Esophagus squamous epithelium (tissue), 5 donors: ENCODE measurements around the gene YTHDF2. TPM values are rescaled to one million over a fixed set of nuclear protein-coding genes. Genes with fewer than 3 reads are reported as not detected.

Experiments
- DNase-seq: peaks from one replicate; lab custom pipeline; 2025; lab: John Stamatoyannopoulos, UW
- H3K27ac ChIP-seq, 4 donors: fragments of 200-600 bp; sonication (generic); one replicate each; pipeline ENCODE4 v1.5.1; 2016 to 2019; ENCODE audit warnings: mild to moderate bottlenecking in 1 of 4
- H3K27me3 ChIP-seq, 4 donors: fragments of 200-600 bp; sonication (generic); 1 replicate in 3 of 4; 2 replicates in 1 of 4; pipeline versions ENCODE4 v1.5.1 to v1.6.0; 2017 to 2021; ENCODE audit warnings: antibody characterized with exemption in 1 of 4
- H3K36me3 ChIP-seq, 3 donors: fragments of 200-600 bp; sonication (generic); one replicate each; pipeline ENCODE4 v1.5.1; 2016 to 2019
- H3K4me1 ChIP-seq, 3 donors: fragments of 200-600 bp; sonication (generic); one replicate each; pipeline ENCODE4 v1.5.1; 2017 to 2019
- H3K4me3 ChIP-seq, 4 donors: fragments of 200-600 bp; sonication (generic); 1 replicate in 3 of 4; 2 replicates in 1 of 4; pipeline ENCODE4 v1.5.1; 2016 to 2019; ENCODE audit warnings: mild to moderate bottlenecking in 2 of 4, moderate library complexity in 1 of 4
- H3K9me3 ChIP-seq, 3 donors: fragments of 200-600 bp; sonication (generic); one replicate each; pipeline ENCODE4 v1.5.1; 2016 to 2019
- POLR2A ChIP-seq, 4 donors: fragments of 450-650 bp; IDR thresholded peaks; one replicate each; pipeline ENCODE4 v1.6.1; 2017; ENCODE audit warnings: antibody characterized with exemption in 4 of 4, mild to moderate bottlenecking in 4 of 4, moderate library complexity in 3 of 4
- WGBS, 2 donors: methylation state at CpG; one replicate each; pipeline ENCODE4 v1.1.5; 2018; 5-methylcytosine and 5-hydroxymethylcytosine counted together
- intact Hi-C: fragments of 100-400 bp; cut with DNase I; formaldehyde crosslinking; loops from one replicate; pipeline ENCODE4 v1.15.0; 2022
- total RNA-seq, 4 donors: library from RNA; depleted of rRNA; stranded (reverse); fragments of >200 nt; gene quantifications; one replicate each; pipeline ENCODE4 v1.1.0, GENCODE V29; 2016
- TF ChIP-seq, protein P1 (sequence below), 6 experiments: fragments of 450-650 bp in 4 of 6; fragments of 200-600 bp in 2 of 6; sonication (generic) in 2 of 6; IDR thresholded peaks; one replicate each; pipeline ENCODE4 v1.5.1; 2016 to 2019; ENCODE audit warnings: antibody characterized with exemption in 6 of 6, mild to moderate bottlenecking in 4 of 6, moderate library complexity in 4 of 6
- donor health status: DM: yes; HTN: yes; CAD: no.

YTHDF2 gene
- total RNA-seq, 4 donors from 2014 or later, result 55.0 to 66.2 (median 60.7) TPM

DNA sequence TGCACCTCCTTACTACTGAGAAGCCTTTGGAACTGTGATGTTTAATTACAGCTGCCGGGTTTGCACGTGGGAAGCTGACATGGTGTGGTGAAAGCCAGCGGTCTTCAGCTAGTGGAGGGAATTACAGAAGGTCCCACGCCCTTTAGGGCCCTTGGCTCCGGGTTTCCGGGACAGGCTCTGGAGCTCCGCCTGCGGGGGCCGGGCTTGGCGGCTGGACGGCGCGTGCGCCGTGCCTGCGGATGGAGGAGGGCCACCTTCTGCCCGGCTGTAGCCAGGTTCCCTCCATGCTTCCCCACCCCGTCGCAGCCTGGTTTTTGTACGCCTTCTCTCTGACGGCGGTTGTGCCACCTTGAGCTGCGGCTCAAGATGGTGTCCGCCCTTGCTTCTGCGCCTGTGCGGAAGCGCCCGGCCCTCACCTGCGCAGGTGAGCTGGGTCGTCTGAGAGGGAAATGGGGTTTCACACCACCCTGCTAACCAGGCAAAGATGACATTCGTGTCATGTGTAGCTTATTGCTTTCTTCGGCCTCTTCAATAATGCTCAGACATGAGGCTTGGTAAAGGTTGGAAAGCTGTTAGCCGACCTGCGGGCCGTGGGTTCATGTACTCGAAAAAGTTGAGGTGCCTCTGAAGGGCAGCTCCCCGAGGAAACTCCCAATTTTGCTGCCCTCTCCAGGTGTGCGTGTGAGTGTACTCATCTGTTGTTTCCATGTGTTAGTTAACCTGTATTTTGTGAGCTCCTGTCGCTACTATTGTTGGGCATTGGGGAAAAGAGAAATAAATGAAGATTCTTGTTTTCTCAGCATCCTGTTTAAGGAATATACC is 38.6 kb downstream of the YTHDF2 start:
- H3K36me3 ChIP-seq, result peaks cover 0 to 30% (median 0%) of the 10 kb centered on the region in 3 donors
- intact Hi-C loops, result no loop called here
- H3K27ac ChIP-seq, result peak overlapping the region; percentile 73 to 85 (median 80)
- DNase-seq, result peak; percentile 4
- TF ChIP-seq, protein P1, sequence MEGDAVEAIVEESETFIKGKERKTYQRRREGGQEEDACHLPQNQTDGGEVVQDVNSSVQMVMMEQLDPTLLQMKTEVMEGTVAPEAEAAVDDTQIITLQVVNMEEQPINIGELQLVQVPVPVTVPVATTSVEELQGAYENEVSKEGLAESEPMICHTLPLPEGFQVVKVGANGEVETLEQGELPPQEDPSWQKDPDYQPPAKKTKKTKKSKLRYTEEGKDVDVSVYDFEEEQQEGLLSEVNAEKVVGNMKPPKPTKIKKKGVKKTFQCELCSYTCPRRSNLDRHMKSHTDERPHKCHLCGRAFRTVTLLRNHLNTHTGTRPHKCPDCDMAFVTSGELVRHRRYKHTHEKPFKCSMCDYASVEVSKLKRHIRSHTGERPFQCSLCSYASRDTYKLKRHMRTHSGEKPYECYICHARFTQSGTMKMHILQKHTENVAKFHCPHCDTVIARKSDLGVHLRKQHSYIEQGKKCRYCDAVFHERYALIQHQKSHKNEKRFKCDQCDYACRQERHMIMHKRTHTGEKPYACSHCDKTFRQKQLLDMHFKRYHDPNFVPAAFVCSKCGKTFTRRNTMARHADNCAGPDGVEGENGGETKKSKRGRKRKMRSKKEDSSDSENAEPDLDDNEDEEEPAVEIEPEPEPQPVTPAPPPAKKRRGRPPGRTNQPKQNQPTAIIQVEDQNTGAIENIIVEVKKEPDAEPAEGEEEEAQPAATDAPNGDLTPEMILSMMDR (IDR thresholded peaks at IDR 0.05), result no peak
- no peak for TF ChIP-seq POLR2A (IDR thresholded peaks at IDR 0.05)
- H3K9me3 ChIP-seq, result no peaks in the 10 kb centered on the region
- H3K4me3 ChIP-seq, result peak overlapping the region; percentile 33 to 69 (median 49)
- 8 to 37% methylated on average over 12 to 29 of the region's 39 CpGs for WGBS, 2 donors
- no peaks in the 10 kb centered on the region for H3K27me3 ChIP-seq
- peaks cover 0 to 26% (median 0%) of the 10 kb centered on the region in 3 donors for H3K4me1 ChIP-seq

DNA sequence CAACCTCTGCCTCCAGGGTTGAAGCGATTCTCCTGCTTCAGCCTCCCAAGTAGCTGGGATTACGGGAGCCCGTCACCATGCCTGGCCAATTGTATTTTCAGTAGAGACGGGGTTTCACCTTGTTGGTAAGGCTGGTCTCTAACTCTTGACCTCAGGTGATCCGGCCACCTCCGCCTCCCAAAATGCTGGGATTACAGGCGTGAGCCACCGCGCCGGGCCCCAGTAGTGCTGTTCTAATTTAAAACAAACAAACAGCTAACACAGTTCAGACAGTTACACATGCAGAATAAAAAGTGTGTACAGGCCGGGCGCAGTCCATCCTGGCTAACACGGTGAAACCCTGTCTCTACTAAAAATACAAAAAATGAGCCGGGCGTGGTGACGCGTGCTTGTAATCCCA is 39.6 kb downstream of the YTHDF2 start:
- H3K27me3 ChIP-seq, result no peaks in the 10 kb centered on the region
- TF ChIP-seq, protein P1 (IDR thresholded peaks at IDR 0.05), result no peak
- TF ChIP-seq POLR2A (IDR thresholded peaks at IDR 0.05), result no peak
- H3K4me3 ChIP-seq, result no peak overlapping the region
- H3K9me3 ChIP-seq, result no peaks in the 10 kb centered on the region
- WGBS, 2 donors, result 92 to 98% methylated on average over 6 to 10 of the region's 17 CpGs
- intact Hi-C loops, result no loop called here
- H3K27ac ChIP-seq, result peak overlapping the region in 1 of 4 donors; percentile 84
- peaks cover 0 to 30% (median 0%) of the 10 kb centered on the region in 3 donors for H3K4me1 ChIP-seq
- peaks cover 0 to 20% (median 0%) of the 10 kb centered on the region in 3 donors for H3K36me3 ChIP-seq
- DNase-seq, result no peak

DNA sequence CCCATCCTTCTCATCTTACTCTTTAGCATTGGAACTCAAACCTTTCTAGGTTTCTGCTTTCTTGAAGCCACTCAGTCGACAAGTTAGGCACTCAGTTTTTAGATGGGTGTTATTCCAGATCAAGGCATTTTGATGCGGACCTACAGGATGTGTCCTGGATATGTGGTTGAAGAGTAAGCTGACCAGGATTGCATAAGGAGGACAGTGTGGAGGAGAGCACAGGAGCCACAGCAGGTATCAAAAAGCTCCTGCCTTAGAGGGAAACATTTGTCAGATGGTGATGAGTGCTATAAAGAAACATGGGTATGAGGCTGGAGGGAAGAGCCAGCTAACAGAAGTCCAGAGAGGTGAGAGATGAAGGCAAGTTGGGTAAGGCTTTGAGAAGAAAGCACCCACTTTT is 41.3 kb downstream of the YTHDF2 start:
- no peak for TF ChIP-seq POLR2A (IDR thresholded peaks at IDR 0.05)
- TF ChIP-seq, protein P1 (IDR thresholded peaks at IDR 0.05), result no peak
- no peak for DNase-seq
- Histone ChIP-seq H3K4me3 (no peak overlapping the region), H3K4me1 (peaks cover 0 to 30% (median 0%) of the 10 kb centered on the region in 3 donors), H3K27ac (no peak overlapping the region), H3K36me3 (peaks cover 0 to 3% (median 0%) of the 10 kb centered on the region in 3 donors), H3K27me3 (no peaks in the 10 kb centered on the region), H3K9me3 (no peaks in the 10 kb centered on the region)
- intact Hi-C loops, result no loop called here
- no CpG with 5 or more reads among the region's 2 CpGs for WGBS, 2 donors

DNA sequence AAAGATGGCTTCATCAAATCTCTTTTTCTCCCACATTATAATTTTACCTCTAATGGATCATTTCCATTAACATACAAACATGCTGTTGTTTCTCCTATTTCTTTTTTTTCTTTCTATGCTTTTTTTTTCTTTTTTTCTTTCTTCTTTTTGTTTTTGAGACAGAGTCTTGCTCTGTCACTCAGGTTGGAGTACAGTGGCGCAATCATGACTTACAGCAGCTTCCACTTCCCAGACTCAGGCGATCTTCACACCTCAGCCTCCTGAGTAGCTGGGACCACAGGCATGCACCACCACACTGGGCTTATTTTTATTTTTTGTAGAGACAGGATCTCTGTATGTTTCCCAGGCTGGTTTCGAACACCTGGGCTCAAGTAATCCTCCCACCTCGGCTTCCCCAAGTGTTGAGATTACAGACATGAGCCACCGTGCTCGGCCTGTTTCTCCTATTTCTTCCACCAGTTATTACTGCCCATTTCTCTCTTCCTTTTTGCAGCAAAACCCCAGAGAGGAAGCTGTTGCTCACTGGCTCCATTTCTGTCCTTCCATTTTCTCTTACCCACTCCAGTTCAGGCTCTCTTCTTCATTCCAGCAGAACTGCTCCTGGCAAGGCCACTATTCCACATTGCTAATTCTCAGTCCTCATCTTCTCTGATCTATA is 43.1 kb downstream of the YTHDF2 start:
- no peak for DNase-seq
- intact Hi-C loops, result no loop called here
- WGBS, 2 donors, result 70 to 80% methylated on average over 6 of the region's 6 CpGs
- Histone ChIP-seq H3K27me3 (no peaks in the 10 kb centered on the region), H3K36me3 (no peaks in the 10 kb centered on the region), H3K4me1 (peaks cover 0 to 23% (median 0%) of the 10 kb centered on the region in 3 donors), H3K27ac (no peak overlapping the region), H3K4me3 (no peak overlapping the region), H3K9me3 (no peaks in the 10 kb centered on the region)
- TF ChIP-seq, protein P1 (IDR thresholded peaks at IDR 0.05), result no peak
- TF ChIP-seq POLR2A (IDR thresholded peaks at IDR 0.05), result no peak

DNA sequence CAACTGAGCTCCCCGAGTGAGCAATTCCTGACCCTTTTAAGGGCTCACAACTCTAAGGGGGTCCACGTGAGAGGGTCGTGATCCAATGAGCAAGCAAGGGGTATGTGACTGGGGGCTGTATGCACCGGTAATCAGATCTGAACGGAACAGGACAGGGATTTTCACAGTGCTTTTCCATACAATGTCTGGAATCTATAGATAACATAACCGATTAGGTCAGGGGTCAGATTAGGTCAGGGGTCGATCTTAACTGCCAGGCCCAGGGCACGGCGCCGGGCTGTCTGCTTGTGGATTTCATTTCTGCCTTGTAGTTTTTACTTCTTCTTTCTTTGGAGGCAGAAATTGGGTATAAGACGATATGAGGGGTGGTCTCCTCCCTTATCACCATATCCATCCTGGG is 44.6 kb downstream of the YTHDF2 start:
- no peak overlapping the region for H3K4me3 ChIP-seq
- H3K27ac ChIP-seq, result no peak overlapping the region
- H3K4me1 ChIP-seq, result peaks cover 0 to 16% (median 0%) of the 10 kb centered on the region in 3 donors
- no peak for DNase-seq
- H3K27me3 ChIP-seq, result no peaks in the 10 kb centered on the region
- no peaks in the 10 kb centered on the region for H3K9me3 ChIP-seq
- no peaks in the 10 kb centered on the region for H3K36me3 ChIP-seq
- 77 to 82% methylated on average over 10 to 11 of the region's 11 CpGs for WGBS, 2 donors
- intact Hi-C loops, result no loop called here
- TF ChIP-seq, protein P1 (IDR thresholded peaks at IDR 0.05), result no peak
- TF ChIP-seq POLR2A (IDR thresholded peaks at IDR 0.05), result no peak
